LNCaP clone FGC (cell line): ENCODE results near the gene GALK1.
"Not testable (repeated sequence)": the region's sequence is repeated elsewhere in the genome, so short reads cannot be mapped to it uniquely, and the experiment has no call there.

Experiments used
- DNase-seq: peaks from one replicate; pipeline ENCODE4 v3.0.0-alpha.2; 2011; ENCODE audit warnings: low read depth
- H3K4me3 ChIP-seq: 2 replicates; pipeline ENCODE4 v1.5.1; 2011; ENCODE audit warnings: mild to moderate bottlenecking, low read depth, low read length, control low read depth
- TF ChIP-seq, protein P1 (sequence below): IDR thresholded peaks from 2 replicates; pipeline ENCODE4 v1.5.1; 2012; ENCODE audit warnings: mild to moderate bottlenecking; ENCODE audit not compliant: control insufficient read depth, insufficient read depth; ENCODE audit errors: extremely low read depth

Gene GALK1

DNA sequence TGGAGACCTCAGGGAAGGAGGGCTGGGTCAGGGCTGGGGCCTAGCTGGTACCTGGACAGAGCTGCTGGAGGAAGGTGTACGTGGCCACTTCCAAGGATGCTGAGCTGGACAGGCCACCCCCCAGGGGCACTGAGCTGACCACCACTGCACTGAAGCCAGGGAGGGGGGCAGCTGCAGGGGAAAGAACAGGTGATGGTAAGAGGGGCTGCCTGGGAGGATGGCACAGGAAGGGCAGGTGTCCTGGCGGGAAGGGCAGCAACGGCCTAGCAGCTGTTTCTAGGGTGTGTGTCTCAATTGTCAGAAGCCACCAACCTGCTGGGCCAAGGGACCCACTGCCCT lies 1.8 kb downstream of the GALK1 start:
- TF ChIP-seq, protein P1, sequence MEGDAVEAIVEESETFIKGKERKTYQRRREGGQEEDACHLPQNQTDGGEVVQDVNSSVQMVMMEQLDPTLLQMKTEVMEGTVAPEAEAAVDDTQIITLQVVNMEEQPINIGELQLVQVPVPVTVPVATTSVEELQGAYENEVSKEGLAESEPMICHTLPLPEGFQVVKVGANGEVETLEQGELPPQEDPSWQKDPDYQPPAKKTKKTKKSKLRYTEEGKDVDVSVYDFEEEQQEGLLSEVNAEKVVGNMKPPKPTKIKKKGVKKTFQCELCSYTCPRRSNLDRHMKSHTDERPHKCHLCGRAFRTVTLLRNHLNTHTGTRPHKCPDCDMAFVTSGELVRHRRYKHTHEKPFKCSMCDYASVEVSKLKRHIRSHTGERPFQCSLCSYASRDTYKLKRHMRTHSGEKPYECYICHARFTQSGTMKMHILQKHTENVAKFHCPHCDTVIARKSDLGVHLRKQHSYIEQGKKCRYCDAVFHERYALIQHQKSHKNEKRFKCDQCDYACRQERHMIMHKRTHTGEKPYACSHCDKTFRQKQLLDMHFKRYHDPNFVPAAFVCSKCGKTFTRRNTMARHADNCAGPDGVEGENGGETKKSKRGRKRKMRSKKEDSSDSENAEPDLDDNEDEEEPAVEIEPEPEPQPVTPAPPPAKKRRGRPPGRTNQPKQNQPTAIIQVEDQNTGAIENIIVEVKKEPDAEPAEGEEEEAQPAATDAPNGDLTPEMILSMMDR = no peak
- DNase-seq = no peak

DNA sequence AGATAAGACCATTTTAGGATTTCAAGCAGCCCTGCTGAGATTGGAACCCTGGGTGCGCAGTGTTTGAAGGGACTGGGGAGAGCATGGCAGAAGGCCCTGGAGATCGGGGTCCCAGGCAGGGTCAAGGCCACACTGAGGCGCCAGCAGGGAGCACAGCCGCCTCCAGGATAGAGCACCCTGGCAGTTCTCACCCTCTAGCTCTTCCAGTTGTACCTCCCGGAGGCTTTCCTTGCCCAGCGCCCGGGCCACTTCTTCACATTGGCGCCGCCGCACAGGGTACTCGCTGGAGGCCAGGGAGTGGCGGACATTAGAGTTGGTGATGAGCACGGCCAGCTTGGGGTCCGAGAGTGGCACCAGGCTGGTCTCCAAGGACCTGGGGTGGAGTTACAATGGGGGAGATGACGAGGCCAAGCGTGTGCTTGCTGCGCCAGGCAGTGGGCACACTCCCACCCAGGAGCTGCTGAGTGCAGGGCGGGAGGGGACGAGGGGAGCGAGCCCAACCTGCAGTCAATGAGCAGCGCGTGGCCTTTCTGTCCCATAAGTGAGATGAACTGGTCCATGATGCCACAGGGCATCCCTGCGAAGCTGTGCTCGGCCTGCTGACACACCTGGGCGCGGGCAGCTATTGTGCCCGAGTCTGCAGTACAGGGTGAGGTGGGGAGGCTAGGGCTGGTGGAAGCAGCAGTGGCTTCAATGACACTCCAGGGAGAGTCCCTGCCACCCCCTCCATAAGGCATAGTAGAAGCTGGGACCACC lies 2.3 kb downstream of the GALK1 start:
- DNase-seq = no peak
- H3K4me3 ChIP-seq = no peak overlapping the region
- TF ChIP-seq, protein P1 = no peak

More for the DNA sequence above, 1.8 kb downstream of the GALK1 start:
- no peak overlapping the region for H3K4me3 ChIP-seq

DNA sequence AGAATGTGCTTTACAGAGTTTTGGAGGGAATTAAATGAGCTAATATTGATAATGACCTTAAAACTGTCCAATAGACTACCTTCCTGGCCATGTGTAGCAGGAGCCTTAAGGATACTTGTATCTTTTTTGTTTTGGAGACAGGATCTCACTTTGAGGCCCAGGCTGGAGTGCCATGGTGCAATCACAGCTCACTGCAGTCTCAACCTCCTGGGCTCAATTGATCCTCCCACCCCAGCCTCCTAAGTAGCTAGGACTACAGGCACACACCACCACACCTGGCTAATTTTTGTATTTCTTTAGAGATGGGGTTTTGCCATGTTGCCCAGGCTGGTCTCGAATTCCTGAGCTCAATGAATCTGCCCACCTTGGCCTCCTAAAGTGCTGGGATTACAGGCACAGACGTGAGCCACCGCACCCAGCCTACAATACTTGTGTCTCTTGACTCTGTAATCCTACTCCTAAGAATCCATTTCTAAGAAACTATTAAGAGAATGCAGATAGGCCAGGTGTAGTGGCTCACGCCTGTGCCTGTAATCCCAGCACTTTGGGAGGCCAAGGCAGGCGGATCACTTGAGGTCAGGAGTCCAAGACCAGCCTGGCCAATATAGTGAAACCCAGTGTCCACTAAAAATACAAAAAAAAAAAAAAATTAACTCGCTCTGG lies 4.9 kb downstream of the GALK1 start:
- not testable (repeated sequence) for DNase-seq, H3K4me3 ChIP-seq

- no peak for DNase-seq
- TF ChIP-seq, protein P1 = no peak
- H3K4me3 ChIP-seq = no peak overlapping the region
Measured at GRCh38 chr17:75759457-75759856, 5.5 kb downstream of the GALK1 start.

GRCh38 chr17:75758131-75758905 lies 6.7 kb downstream of the GALK1 start:
- no peak overlapping the region for H3K4me3 ChIP-seq
- TF ChIP-seq, protein P1 = peak; percentile 48
- DNase-seq = no peak

GRCh38 chr17:75757086-75757681 lies 7.8 kb downstream of the GALK1 start:
- H3K4me3 ChIP-seq = no peak overlapping the region
- TF ChIP-seq, protein P1 = no peak
- no peak for DNase-seq
